ENCODE results near the gene CYB5B. TPM values are rescaled to one million over a fixed set of nuclear protein-coding genes. Genes with fewer than 3 reads are reported as not detected.
"Not testable (repeated sequence)": the region's sequence is repeated elsewhere in the genome, so short reads cannot be mapped to it uniquely, and the experiment has no call there.

CYB5B gene
- total RNA-seq, 2 donors from 2014 or later: 47.3 to 59.3 TPM

DNA sequence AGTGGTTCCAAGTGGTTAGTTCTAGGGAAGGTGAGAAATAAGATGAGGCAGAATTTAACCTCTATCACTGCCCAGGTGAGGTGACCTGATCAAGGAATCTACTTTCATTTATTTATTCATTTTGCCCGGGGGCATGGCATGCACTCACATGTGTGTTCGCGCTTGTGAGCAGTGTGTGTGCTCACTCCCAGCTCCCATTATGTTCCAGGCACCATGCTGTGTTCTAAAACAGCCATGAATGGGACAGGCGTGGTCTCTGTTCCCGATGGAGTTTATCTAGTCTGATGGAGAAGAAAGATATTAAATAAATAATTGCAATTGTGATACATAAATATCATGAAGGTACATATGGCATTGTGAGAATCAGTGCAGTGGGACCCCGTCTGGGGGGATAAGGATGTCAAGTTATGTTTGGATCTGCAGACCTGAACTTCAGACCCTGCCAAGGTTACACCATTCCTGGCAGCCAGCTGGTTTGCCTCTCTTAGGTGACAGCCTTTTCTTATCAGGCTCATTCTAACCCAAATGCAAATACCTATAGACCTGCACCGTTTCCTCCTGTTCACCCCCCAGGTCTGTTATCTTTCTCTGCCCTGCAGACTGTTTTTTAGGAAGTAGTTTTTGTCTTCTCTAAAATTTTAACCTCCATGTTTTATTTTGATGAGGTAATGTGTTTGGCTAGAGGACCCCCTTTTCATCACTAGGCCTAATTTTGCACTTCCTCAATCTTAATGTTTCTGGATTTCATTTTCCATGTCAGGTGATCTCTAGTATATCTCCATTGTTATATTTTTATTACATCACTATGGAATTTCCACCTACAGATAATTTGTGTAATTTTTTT, 11.8 kb downstream of the CYB5B start:
- no peak for DNase-seq (ENCODE audit: low spot score)
- intact Hi-C loops (cut with DNase I): no loop called here

GRCh38 chr16:69436896-69437295, 12.5 kb downstream of the CYB5B start:
- intact Hi-C loops (cut with DNase I): no loop called here
- DNase-seq (ENCODE audit: low spot score): no peak

GRCh38 chr16:69438465-69438864, 14.0 kb downstream of the CYB5B start:
- DNase-seq (ENCODE audit: low spot score): no peak
- intact Hi-C loops (cut with DNase I): no loop called here

GRCh38 chr16:69440250-69440649, 15.8 kb downstream of the CYB5B start:
- intact Hi-C loops (cut with DNase I): no loop called here
- no peak for DNase-seq (ENCODE audit: low spot score)

DNA sequence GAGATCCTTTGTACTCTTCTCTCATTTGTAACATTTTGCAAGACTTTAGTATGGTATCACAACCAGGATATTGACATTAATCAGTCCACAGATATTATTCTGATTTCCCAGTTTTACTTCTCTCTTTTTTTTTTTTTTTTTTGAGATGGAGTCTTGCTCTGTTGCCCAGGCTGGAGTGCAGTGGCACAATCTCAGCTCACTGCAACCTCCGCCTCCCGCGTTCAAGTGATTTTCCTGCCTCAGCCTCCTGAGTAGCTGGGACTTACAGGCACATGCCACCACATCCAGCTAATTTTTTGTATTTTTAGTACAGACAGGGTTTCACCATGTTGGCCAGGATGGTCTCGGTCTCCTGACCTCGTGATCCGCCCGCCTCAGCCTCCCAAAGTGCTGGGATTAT, 16.6 kb downstream of the CYB5B start:
- intact Hi-C loops (cut with DNase I); DNase-seq (ENCODE audit: low spot score): not testable (repeated sequence)

- DNase-seq (ENCODE audit: low spot score): no peak
- intact Hi-C loops (cut with DNase I): no loop called here
Measured at GRCh38 chr16:69443927-69444631, 19.7 kb downstream of the CYB5B start.

DNA sequence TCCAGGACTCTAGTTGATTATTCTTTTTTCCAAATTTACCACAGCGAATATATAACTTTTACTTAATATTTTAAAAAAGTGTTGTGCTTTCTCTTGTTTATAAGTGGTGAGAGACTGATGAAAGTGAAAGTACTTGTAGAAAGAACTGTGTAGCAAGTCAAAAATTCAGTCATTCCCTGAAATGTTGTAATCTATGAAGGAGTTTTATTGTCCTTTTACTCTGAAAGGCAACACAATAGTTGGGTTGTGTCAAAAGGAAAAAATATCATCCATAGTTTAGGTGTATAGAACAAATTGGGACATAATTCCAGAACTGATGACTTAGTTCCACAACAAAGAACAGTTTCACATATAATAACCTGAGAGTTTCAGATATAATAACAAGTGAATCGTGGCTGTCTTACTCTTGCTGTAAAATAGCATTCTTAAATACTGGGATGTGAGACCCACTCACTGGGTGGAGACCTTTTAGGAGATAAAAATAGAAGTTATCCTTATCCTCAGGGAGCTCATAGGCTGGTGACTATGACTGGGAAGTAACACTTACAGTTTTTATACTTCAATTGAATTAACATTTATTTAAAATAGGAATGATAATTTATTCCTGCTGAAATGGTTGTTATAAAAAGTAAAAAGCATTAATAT, 20.6 kb downstream of the CYB5B start:
- no peak for DNase-seq (ENCODE audit: low spot score)
- intact Hi-C loops (cut with DNase I): no loop called here

GRCh38 chr16:69448470-69449193, 24.2 kb downstream of the CYB5B start:
- DNase-seq (ENCODE audit: low spot score): no peak
- intact Hi-C loops (cut with DNase I): no loop called here

DNA sequence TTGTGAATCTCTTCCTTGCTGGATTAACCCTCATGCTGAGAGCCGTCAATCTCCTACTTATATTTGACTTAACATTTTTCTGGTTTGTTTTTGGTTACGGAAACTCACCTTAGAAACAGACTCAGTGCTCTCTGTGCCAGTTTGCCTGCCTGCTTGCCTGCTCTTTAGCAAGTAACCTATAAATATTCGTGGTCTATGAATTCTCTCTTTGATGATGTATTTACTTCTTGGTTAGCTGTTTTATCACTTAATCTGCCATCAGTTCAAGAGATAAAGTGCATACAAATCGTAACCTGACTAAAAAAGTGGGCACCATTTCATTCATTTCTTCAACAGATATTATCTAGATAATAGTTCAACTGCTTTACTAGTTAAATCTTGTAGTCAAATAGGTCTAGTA, 26.7 kb downstream of the CYB5B start:
- no peak for DNase-seq (ENCODE audit: low spot score)
- intact Hi-C loops (cut with DNase I): no loop called here

GRCh38 chr16:69453936-69454335, 29.5 kb downstream of the CYB5B start:
- DNase-seq (ENCODE audit: low spot score): no peak
- intact Hi-C loops (cut with DNase I): no loop called here

GRCh38 chr16:69463876-69464275, 39.5 kb downstream of the CYB5B start:
- intact Hi-C loops (cut with DNase I): no loop called here
- no peak for DNase-seq (ENCODE audit: low spot score)

DNA sequence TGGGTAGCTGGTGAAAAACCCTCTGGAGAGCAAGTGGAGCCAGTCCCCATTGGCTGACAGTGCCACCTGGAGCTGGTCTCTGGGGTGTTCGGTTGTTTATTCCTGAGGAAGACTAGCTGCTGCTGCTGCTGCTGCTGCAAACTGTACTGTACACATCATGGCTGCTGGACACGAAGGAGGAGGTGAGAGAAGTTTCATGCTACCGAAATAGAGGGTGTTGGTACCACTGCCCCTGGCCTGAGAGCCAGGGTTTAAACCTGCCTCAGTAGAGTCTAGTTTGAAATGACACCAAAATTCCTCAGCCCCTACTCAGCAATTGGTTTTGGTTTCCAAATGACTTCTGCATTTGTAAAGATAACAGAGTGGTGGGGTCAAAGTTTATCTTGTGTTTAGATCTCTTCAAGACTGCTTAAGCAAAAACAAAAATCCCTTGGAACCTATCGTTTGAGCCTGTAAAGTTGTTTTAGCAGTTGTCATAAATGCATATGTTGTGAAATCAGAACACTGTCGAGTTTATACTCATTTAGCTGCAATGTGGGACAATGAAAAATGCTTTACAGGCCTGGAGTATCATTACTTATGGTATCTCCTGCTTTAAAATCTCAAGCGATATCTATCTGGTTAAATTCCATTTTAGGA, 40.8 kb downstream of the CYB5B start:
- intact Hi-C loops (cut with DNase I): no loop called here
- DNase-seq (ENCODE audit: low spot score): no peak

DNA sequence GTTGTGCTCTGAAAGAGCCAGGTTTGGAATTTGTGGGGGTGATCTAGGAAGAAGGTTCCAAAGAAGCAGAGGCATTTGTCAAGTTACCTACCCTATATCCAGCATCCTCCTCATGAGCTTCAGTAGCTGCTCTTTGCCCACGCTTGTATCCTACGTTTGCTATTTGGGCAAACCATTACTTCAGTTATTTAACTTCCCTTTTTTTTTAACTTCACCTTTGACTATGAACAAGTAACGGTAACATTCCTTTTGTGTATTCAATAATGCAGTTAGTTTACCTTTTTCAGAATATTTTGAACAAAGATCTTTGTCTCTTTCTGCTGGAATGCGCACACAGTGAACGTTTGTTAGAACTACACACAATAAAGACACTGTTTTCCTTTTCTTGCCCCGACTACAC, 41.5 kb downstream of the CYB5B start:
- intact Hi-C loops (cut with DNase I): no loop called here
- no peak for DNase-seq (ENCODE audit: low spot score)

GRCh38 chr16:69466547-69466946, 42.1 kb downstream of the CYB5B start:
- intact Hi-C loops (cut with DNase I): no loop called here
- no peak for DNase-seq (ENCODE audit: low spot score)

GRCh38 chr16:69467080-69467479, 42.7 kb downstream of the CYB5B start:
- intact Hi-C loops (cut with DNase I): no loop called here
- DNase-seq (ENCODE audit: low spot score): no peak

GRCh38 chr16:69467531-69468204, 43.2 kb downstream of the CYB5B start:
- DNase-seq (ENCODE audit: low spot score): no peak
- intact Hi-C loops (cut with DNase I): no loop called here

DNA sequence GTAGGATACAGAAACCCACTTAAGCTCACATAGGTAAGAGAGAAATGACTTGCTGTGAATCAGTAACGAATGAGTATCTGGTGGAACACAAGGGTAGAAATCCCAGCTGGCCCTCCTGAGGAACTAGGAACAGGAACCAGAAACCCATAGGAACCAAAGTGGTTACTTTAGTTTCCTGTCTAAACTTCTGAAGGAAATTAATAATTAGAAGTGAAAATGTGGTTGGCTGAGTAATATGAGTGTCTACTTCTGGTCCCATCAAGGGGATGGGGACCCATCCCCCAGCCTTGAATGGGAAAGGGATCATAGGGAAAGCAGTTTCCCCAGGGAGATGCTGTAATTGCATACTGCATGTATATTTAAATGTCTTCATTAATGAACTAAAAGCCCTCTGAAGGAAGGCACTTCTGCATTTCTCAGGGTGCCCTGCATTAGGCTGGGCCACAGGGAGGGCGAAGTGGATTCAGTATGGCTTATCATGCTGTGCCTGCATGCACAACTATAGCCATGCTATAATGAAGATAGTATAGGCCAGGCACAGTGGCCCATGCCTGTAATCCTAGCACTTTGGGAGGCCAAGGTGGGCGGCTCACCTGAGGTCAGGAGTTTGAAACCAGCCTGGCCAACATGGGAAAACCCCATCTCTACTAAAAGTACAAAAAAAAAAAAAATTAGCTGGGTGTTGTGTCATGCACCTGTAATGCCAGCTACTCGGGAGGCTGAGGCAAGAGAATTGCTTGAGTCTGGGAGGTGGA, 45.6 kb downstream of the CYB5B start:
- intact Hi-C loops (cut with DNase I): no loop called here
- DNase-seq (ENCODE audit: low spot score): no peak

DNA sequence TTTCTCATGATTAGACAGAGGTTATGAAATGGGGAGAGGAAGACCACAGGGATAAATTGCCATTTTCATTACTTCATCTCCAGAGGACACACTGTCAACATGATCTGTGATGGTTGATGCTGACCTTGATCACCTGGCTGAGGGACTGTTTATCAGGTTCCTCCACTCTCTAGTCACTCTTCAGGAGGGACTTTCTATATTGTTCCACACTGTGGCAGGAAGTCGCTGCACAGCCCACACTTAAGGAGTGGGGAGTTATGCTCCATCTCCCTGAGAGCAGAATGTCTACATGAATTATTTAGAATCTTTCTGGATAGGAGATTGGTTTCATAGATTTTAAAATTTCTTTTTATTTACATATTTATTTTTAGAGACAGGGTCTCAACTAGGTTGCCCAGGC, 46.7 kb downstream of the CYB5B start:
- no peak for DNase-seq (ENCODE audit: low spot score)
- intact Hi-C loops (cut with DNase I): no loop called here

Data from posterior vena cava (tissue), 2 donors.